ENCODE measurements around the gene SPTLC2.

DNA sequence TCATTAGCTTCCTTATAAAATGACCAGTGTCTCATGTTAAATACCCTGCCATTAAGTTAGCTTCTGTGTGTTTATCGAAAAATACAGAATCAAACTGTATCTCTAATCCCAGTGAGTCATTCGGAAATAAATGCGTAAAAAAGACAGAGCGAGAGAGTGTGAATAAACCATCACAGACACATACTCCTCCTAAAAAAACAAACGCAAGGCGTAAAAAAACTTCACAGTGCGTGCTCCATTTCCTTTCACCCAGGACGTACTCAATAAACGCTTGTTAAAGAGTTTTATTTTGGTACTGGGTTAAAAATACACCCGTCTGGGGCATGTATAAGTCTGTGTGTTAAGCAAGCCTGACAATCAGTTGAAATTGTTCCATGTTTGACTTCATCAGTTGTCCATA, 59.0 kb downstream of the SPTLC2 start:
- TF ChIP-seq, protein P1, sequence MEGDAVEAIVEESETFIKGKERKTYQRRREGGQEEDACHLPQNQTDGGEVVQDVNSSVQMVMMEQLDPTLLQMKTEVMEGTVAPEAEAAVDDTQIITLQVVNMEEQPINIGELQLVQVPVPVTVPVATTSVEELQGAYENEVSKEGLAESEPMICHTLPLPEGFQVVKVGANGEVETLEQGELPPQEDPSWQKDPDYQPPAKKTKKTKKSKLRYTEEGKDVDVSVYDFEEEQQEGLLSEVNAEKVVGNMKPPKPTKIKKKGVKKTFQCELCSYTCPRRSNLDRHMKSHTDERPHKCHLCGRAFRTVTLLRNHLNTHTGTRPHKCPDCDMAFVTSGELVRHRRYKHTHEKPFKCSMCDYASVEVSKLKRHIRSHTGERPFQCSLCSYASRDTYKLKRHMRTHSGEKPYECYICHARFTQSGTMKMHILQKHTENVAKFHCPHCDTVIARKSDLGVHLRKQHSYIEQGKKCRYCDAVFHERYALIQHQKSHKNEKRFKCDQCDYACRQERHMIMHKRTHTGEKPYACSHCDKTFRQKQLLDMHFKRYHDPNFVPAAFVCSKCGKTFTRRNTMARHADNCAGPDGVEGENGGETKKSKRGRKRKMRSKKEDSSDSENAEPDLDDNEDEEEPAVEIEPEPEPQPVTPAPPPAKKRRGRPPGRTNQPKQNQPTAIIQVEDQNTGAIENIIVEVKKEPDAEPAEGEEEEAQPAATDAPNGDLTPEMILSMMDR (IDR thresholded peaks at IDR 0.05; ENCODE audit: low read depth, low read length): no peak
- TF ChIP-seq POLR2A (IDR thresholded peaks at IDR 0.05; ENCODE audit: extremely low read depth, insufficient read length): no peak
- TF ChIP-seq, protein P2, sequence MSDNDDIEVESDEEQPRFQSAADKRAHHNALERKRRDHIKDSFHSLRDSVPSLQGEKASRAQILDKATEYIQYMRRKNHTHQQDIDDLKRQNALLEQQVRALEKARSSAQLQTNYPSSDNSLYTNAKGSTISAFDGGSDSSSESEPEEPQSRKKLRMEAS (IDR thresholded peaks at IDR 0.05; ENCODE audit: low read depth, low read length): no peak
